Measurements from ENCODE around the gene PRKAR2B.
A peak's percentile ranks its signal among the peaks of the same experiment; 100 is the strongest.

PRKAR2B gene

DNA sequence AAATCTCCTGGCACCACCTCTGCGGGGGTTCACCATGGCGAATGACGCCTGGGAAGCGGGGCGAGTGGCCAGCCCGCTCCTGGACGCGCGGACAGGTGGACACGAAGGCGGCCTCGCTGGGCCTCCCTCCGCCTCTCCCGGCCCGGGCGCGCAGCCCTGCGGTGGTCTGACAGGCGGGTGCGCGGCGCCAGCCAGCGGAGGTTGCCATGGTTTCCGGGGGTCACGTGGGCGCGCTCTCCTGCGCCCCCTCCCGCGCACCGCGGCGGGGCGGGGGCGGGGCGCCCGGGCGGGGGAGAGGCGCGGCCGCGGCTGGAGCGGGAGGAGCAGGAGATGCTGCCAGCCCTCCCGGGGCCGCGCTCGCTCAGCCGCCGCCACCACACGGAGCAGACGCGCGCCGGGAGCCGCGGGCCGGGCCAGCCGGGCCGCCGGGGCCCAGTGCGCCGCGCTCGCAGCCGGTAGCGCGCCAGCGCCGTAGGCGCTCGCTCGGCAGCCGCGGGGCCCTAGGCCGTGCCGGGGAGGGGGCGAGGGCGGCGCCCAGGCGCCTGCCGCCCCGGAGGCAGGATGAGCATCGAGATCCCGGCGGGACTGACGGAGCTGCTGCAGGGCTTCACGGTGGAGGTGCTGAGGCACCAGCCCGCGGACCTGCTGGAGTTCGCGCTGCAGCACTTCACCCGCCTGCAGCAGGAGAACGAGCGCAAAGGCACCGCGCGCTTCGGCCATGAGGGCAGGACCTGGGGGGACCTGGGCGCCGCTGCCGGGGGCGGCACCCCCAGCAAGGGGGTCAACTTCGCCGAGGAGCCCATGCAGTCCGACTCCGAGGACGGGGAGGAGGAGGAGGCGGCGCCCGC lies at the start of gene PRKAR2B:
Gene PRKAR2B, plus strand, starts transcription at position 359 of the 848 bp plus-strand sequence. Its CDS starts 203 bp downstream, at position 562.
- no peaks in the 10 kb centered on the region for H4K20me1 ChIP-seq (ENCODE audit: insufficient read depth, low read length)
- peak within 1 kb of the TSS; percentile 90 for H3K4me2 ChIP-seq (ENCODE audit: low read length)
- H3K9me3 ChIP-seq (ENCODE audit: insufficient read depth, low read length) = no peaks in the 10 kb centered on the region
- peak within 1 kb of the TSS; percentile 96 for H2AFZ ChIP-seq (ENCODE audit: low read depth, low read length)
- no peaks in the 10 kb centered on the region for H3K27me3 ChIP-seq (ENCODE audit: low read depth, low read length)
- H3K4me1 ChIP-seq (ENCODE audit: low read length) = peaks cover 37% of the 10 kb centered on the region
- peak within 1 kb of the TSS; percentile 77 for H3K9ac ChIP-seq (ENCODE audit: low read length)
- H3K4me3 ChIP-seq (ENCODE audit: low read length) = peak within 1 kb of the TSS; percentile 92
- H3K27ac ChIP-seq (ENCODE audit: low read length) = no peak within 1 kb of the TSS
- H3K79me2 ChIP-seq (ENCODE audit: low read length) = peaks cover 30% of the 10 kb centered on the region
- H3K36me3 ChIP-seq (replicated peaks; ENCODE audit: low read depth, low read length) = peaks cover 3% of the 10 kb centered on the region
- TF ChIP-seq, protein P1, sequence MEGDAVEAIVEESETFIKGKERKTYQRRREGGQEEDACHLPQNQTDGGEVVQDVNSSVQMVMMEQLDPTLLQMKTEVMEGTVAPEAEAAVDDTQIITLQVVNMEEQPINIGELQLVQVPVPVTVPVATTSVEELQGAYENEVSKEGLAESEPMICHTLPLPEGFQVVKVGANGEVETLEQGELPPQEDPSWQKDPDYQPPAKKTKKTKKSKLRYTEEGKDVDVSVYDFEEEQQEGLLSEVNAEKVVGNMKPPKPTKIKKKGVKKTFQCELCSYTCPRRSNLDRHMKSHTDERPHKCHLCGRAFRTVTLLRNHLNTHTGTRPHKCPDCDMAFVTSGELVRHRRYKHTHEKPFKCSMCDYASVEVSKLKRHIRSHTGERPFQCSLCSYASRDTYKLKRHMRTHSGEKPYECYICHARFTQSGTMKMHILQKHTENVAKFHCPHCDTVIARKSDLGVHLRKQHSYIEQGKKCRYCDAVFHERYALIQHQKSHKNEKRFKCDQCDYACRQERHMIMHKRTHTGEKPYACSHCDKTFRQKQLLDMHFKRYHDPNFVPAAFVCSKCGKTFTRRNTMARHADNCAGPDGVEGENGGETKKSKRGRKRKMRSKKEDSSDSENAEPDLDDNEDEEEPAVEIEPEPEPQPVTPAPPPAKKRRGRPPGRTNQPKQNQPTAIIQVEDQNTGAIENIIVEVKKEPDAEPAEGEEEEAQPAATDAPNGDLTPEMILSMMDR (IDR thresholded peaks at IDR 0.05; ENCODE audit: low read depth, low read length) = no peak
- no peak for TF ChIP-seq EZH2phosphoT487 (IDR thresholded peaks at IDR 0.05; ENCODE audit: low read depth)

DNA sequence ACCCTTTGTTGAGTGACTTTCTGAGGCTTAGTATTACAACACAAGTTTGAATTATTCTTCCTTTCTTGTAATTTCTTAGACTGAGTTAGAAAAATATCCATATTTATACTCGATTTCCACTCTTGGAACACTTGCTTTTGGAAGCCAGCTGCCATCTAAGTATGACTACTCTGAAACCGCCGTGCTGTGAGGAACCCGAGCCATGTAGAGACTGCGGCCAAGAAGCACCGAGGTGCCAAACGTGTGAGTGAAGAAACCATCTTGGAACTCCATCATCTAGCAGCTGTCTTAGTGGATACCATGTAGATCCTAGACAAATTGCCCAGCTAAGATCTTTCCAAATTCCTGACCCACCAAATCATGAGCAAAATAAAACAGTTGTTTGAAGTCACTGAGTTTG lies 49.7 kb upstream of the PRKAR2B start:
- TF ChIP-seq, protein P1 (IDR thresholded peaks at IDR 0.05; ENCODE audit: low read depth, low read length) = no peak
- TF ChIP-seq EZH2phosphoT487 (IDR thresholded peaks at IDR 0.05; ENCODE audit: low read depth) = no peak
- no peak overlapping the region for H3K27ac ChIP-seq (ENCODE audit: low read length)

DNA sequence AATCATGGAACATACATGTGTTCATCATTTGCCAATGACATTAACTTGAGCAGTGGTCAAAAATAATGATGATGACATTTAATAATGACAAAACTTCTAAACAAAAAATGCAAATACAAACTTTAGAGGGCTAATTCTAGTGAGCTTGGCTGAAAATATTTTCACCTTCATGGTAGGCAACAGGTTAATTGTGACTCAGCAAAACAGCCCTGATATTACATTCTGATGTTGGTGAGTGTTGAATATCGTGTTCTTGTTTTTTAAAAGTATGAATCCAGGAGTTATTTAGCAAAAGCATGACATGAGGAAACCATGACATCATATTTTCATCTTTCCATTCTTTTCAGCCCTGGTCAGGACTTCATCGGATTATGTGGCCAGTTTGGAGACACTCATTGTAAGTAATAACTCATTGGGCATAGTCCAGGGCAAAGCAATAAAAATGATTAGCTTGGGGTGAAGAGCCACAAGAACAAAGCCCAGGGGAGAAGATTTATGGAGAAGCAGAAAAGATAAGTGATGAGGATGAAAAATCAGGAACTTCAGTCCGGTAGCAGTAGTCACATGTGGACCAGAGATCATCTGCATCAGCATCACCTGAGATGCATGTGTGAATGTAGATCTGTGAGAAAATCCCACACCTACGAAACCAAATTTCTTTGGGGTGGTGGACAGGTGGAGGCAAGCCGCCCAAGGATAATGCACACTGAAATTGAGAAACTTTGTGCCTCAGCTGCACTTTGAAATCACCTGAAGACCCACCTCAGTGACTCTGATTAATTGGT lies 46.8 kb upstream of the PRKAR2B start:
- no peaks in the 10 kb centered on the region for H3K36me3 ChIP-seq (replicated peaks; ENCODE audit: low read depth, low read length)
- H3K27ac ChIP-seq (ENCODE audit: low read length) = no peak overlapping the region
- H3K4me3 ChIP-seq (ENCODE audit: low read length) = no peak overlapping the region
- no peaks in the 10 kb centered on the region for H3K9me3 ChIP-seq (ENCODE audit: insufficient read depth, low read length)
- no peaks in the 10 kb centered on the region for H4K20me1 ChIP-seq (ENCODE audit: insufficient read depth, low read length)
- no peaks in the 10 kb centered on the region for H3K79me2 ChIP-seq (ENCODE audit: low read length)
- H2AFZ ChIP-seq (ENCODE audit: low read depth, low read length) = no peak overlapping the region
- TF ChIP-seq, protein P1 (IDR thresholded peaks at IDR 0.05; ENCODE audit: low read depth, low read length) = no peak
- TF ChIP-seq EZH2phosphoT487 (IDR thresholded peaks at IDR 0.05; ENCODE audit: low read depth) = no peak
- H3K4me1 ChIP-seq (ENCODE audit: low read length) = no peaks in the 10 kb centered on the region
- H3K27me3 ChIP-seq (ENCODE audit: low read depth, low read length) = no peaks in the 10 kb centered on the region
- H3K4me2 ChIP-seq (ENCODE audit: low read length) = no peak overlapping the region
- H3K9ac ChIP-seq (ENCODE audit: low read length) = no peak overlapping the region

More for the DNA sequence above, 49.7 kb upstream of the PRKAR2B start:
- Histone ChIP-seq H3K9me3 (ENCODE audit: insufficient read depth, low read length) (no peaks in the 10 kb centered on the region), H3K36me3 (replicated peaks; ENCODE audit: low read depth, low read length) (no peaks in the 10 kb centered on the region), H3K9ac (ENCODE audit: low read length) (no peak overlapping the region), H3K4me1 (ENCODE audit: low read length) (no peaks in the 10 kb centered on the region), H3K27me3 (ENCODE audit: low read depth, low read length) (no peaks in the 10 kb centered on the region), H3K79me2 (ENCODE audit: low read length) (no peaks in the 10 kb centered on the region), H3K4me2 (ENCODE audit: low read length) (no peak overlapping the region), H2AFZ (ENCODE audit: low read depth, low read length) (no peak overlapping the region), H4K20me1 (ENCODE audit: insufficient read depth, low read length) (no peaks in the 10 kb centered on the region), H3K4me3 (ENCODE audit: low read length) (no peak overlapping the region)

DNA sequence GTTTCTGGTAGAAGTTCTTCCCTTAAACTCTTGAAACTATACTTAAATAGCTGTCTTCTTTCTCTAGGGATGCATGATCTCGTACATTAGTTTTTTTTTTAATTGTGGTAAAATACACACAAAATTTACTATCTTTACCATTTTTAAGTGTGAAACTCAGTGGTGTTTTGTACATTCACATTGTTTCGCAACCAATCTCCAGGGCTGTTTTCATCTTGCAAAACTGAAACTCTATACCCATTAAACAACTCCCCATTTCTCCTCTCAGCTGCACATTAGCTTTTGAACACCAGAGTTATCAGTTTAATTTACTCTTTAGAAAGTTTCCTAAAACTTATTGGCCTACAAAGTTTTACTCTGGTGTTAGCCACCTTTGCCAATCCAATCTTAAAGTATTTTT lies 45.5 kb upstream of the PRKAR2B start:
- no peak overlapping the region for H3K9ac ChIP-seq (ENCODE audit: low read length)
- no peaks in the 10 kb centered on the region for H4K20me1 ChIP-seq (ENCODE audit: insufficient read depth, low read length)
- no peak overlapping the region for H3K4me3 ChIP-seq (ENCODE audit: low read length)
- no peaks in the 10 kb centered on the region for H3K79me2 ChIP-seq (ENCODE audit: low read length)
- TF ChIP-seq EZH2phosphoT487 (IDR thresholded peaks at IDR 0.05; ENCODE audit: low read depth) = no peak
- TF ChIP-seq, protein P1 (IDR thresholded peaks at IDR 0.05; ENCODE audit: low read depth, low read length) = no peak
- no peak overlapping the region for H2AFZ ChIP-seq (ENCODE audit: low read depth, low read length)
- no peak overlapping the region for H3K27ac ChIP-seq (ENCODE audit: low read length)
- H3K4me2 ChIP-seq (ENCODE audit: low read length) = no peak overlapping the region
- no peaks in the 10 kb centered on the region for H3K9me3 ChIP-seq (ENCODE audit: insufficient read depth, low read length)
- H3K4me1 ChIP-seq (ENCODE audit: low read length) = no peaks in the 10 kb centered on the region
- no peaks in the 10 kb centered on the region for H3K36me3 ChIP-seq (replicated peaks; ENCODE audit: low read depth, low read length)
- no peaks in the 10 kb centered on the region for H3K27me3 ChIP-seq (ENCODE audit: low read depth, low read length)

All from OCI-LY3 (cell line).